Measurements from ENCODE around the gene TOLLIP.
"Not testable (repeated sequence)": the region's sequence is repeated elsewhere in the genome, so short reads cannot be mapped to it uniquely, and the experiment has no call there.

TOLLIP gene

GRCh38 chr11:1281974-1282365 lies 27.5 kb downstream of the TOLLIP start:
- no peak for DNase-seq (ENCODE audit: low spot score)

GRCh38 chr11:1281326-1281973 lies 28.0 kb downstream of the TOLLIP start:
- no peak for DNase-seq (ENCODE audit: low spot score)

- no peak for DNase-seq (ENCODE audit: low spot score)
Observed at GRCh38 chr11:1280116-1281035, 29.1 kb downstream of the TOLLIP start.

GRCh38 chr11:1279674-1280055 lies 29.8 kb downstream of the TOLLIP start:
- no peak for DNase-seq (ENCODE audit: low spot score)

GRCh38 chr11:1278766-1279673 lies 30.4 kb downstream of the TOLLIP start:
- no peak for DNase-seq (ENCODE audit: low spot score)

- no peak for DNase-seq (ENCODE audit: low spot score)
Observed at GRCh38 chr11:1277936-1278512, 31.4 kb downstream of the TOLLIP start.

GRCh38 chr11:1276866-1277615 lies 32.4 kb downstream of the TOLLIP start:
- no peak for DNase-seq (ENCODE audit: low spot score)

GRCh38 chr11:1276041-1276790 lies 33.2 kb downstream of the TOLLIP start:
- no peak for DNase-seq (ENCODE audit: low spot score)

- no peak for DNase-seq (ENCODE audit: low spot score)
Observed at GRCh38 chr11:1275021-1275420, 34.4 kb downstream of the TOLLIP start.

GRCh38 chr11:1274501-1274900 lies 34.9 kb downstream of the TOLLIP start:
- no peak for DNase-seq (ENCODE audit: low spot score)

GRCh38 chr11:1272531-1272930 lies 36.9 kb downstream of the TOLLIP start:
- DNase-seq (ENCODE audit: low spot score): no peak

GRCh38 chr11:1271927-1272326 lies 37.5 kb downstream of the TOLLIP start:
- DNase-seq (ENCODE audit: low spot score): no peak

GRCh38 chr11:1271406-1271805 lies 38.0 kb downstream of the TOLLIP start:
- no peak for DNase-seq (ENCODE audit: low spot score)

GRCh38 chr11:1271002-1271401 lies 38.4 kb downstream of the TOLLIP start:
- no peak for DNase-seq (ENCODE audit: low spot score)

- DNase-seq (ENCODE audit: low spot score): no peak
Observed at GRCh38 chr11:1270476-1270875, 39.0 kb downstream of the TOLLIP start.

GRCh38 chr11:1269957-1270356 lies 39.5 kb downstream of the TOLLIP start:
- no peak for DNase-seq (ENCODE audit: low spot score)

GRCh38 chr11:1267441-1268100 lies 41.9 kb downstream of the TOLLIP start:
- DNase-seq (ENCODE audit: low spot score): no peak

GRCh38 chr11:1266976-1267375 lies 42.5 kb downstream of the TOLLIP start:
- not testable (repeated sequence) for DNase-seq (ENCODE audit: low spot score)

- DNase-seq (ENCODE audit: low spot score): not testable (repeated sequence)
Observed at GRCh38 chr11:1265480-1265879, 44.0 kb downstream of the TOLLIP start.

GRCh38 chr11:1264444-1264843 lies 45.0 kb downstream of the TOLLIP start:
- DNase-seq (ENCODE audit: low spot score): peak; percentile 72
